ENCODE results near the gene ARFGAP3. TPM values are rescaled to one million over a fixed set of nuclear protein-coding genes. Genes with fewer than 3 reads are reported as not detected.
"Not testable (repeated sequence)": the region's sequence is repeated elsewhere in the genome, so short reads cannot be mapped to it uniquely, and the experiment has no call there.

ARFGAP3 gene
- total RNA-seq, 1 donor from 2014 or later, result 48.9 TPM

- DNase-seq (ENCODE audit: extremely low read depth, low read depth, low spot score), result no peak
These were observed 58.0 kb downstream of the ARFGAP3 start for GRCh38 chr22:42799061-42799460.

- DNase-seq (ENCODE audit: extremely low read depth, low read depth, low spot score), result no peak
These were observed 60.1 kb downstream of the ARFGAP3 start for GRCh38 chr22:42797011-42797410.

- DNase-seq (ENCODE audit: extremely low read depth, low read depth, low spot score), result no peak
These were observed 61.0 kb downstream of the ARFGAP3 start for GRCh38 chr22:42796081-42796480.

- no peak for DNase-seq (ENCODE audit: extremely low read depth, low read depth, low spot score)
These were observed 62.2 kb downstream of the ARFGAP3 start for GRCh38 chr22:42794551-42795510.

- DNase-seq (ENCODE audit: extremely low read depth, low read depth, low spot score), result no peak
These were observed 63.1 kb downstream of the ARFGAP3 start for GRCh38 chr22:42793848-42794405.

GRCh38 chr22:42792909-42793847 lies 63.9 kb downstream of the ARFGAP3 start:
- no peak for DNase-seq (ENCODE audit: extremely low read depth, low read depth, low spot score)

- no peak for DNase-seq (ENCODE audit: extremely low read depth, low read depth, low spot score)
These were observed 64.6 kb downstream of the ARFGAP3 start for GRCh38 chr22:42792453-42792908.

- no peak for DNase-seq (ENCODE audit: extremely low read depth, low read depth, low spot score)
These were observed 65.2 kb downstream of the ARFGAP3 start for GRCh38 chr22:42791721-42792452.

GRCh38 chr22:42788466-42788865 lies 68.6 kb downstream of the ARFGAP3 start:
- no peak for DNase-seq (ENCODE audit: extremely low read depth, low read depth, low spot score)

GRCh38 chr22:42788021-42788420 lies 69.1 kb downstream of the ARFGAP3 start:
- DNase-seq (ENCODE audit: extremely low read depth, low read depth, low spot score), result no peak

GRCh38 chr22:42787357-42787736 lies 69.7 kb downstream of the ARFGAP3 start:
- DNase-seq (ENCODE audit: extremely low read depth, low read depth, low spot score), result no peak

GRCh38 chr22:42786606-42787356 lies 70.3 kb downstream of the ARFGAP3 start:
- DNase-seq (ENCODE audit: extremely low read depth, low read depth, low spot score), result no peak

GRCh38 chr22:42785706-42786499 lies 71.2 kb downstream of the ARFGAP3 start:
- no peak for DNase-seq (ENCODE audit: extremely low read depth, low read depth, low spot score)

- DNase-seq (ENCODE audit: extremely low read depth, low read depth, low spot score), result not testable (repeated sequence)
These were observed 74.8 kb downstream of the ARFGAP3 start for GRCh38 chr22:42782306-42782705.

GRCh38 chr22:42780070-42780540 lies 77.0 kb downstream of the ARFGAP3 start:
- DNase-seq (ENCODE audit: extremely low read depth, low read depth, low spot score), result peak; percentile 97

GRCh38 chr22:42777126-42777525 lies 79.9 kb downstream of the ARFGAP3 start:
- no peak for DNase-seq (ENCODE audit: extremely low read depth, low read depth, low spot score)

- DNase-seq (ENCODE audit: extremely low read depth, low read depth, low spot score), result no peak
These were observed 83.9 kb downstream of the ARFGAP3 start for GRCh38 chr22:42773167-42773566.

- DNase-seq (ENCODE audit: extremely low read depth, low read depth, low spot score), result no peak
These were observed 84.4 kb downstream of the ARFGAP3 start for GRCh38 chr22:42772647-42773046.
